Nephron progenitor cell (in vitro differentiated cells): ENCODE results near the gene CFHR5.

ENCODE experiments used
- DNase-seq: peaks from one replicate; pipeline ENCODE4 v3.0.0; 2021
- H3K27ac Mint-ChIP-seq: 2 replicates; pipeline ENCODE4 v1.8.0; 2021; ENCODE audit warnings: mild to moderate bottlenecking, moderate library complexity, mixed read lengths
- H3K27me3 Mint-ChIP-seq: 2 replicates; pipeline ENCODE4 v1.8.0; 2021; ENCODE audit warnings: mild to moderate bottlenecking, low read depth, mixed read lengths; ENCODE audit not compliant: poor library complexity
- H3K36me3 Mint-ChIP-seq: 2 replicates; pipeline ENCODE4 v1.8.0; 2021; ENCODE audit warnings: low read depth, mixed read lengths
- H3K4me1 Mint-ChIP-seq: 2 replicates; pipeline ENCODE4 v1.8.0; 2021; ENCODE audit warnings: mixed read lengths
- H3K4me3 Mint-ChIP-seq: 2 replicates; pipeline ENCODE4 v1.8.0; 2021; ENCODE audit warnings: mild to moderate bottlenecking, moderate library complexity, mixed read lengths
- H3K9me3 Mint-ChIP-seq: 2 replicates; pipeline ENCODE4 v1.8.0; 2021; ENCODE audit warnings: mild to moderate bottlenecking, moderate library complexity, mixed read lengths
- CTCF ChIP-seq: fragments of 200-600 bp; sonication (generic); IDR thresholded peaks from 2 replicates; pipeline ENCODE4 v1.5.0; 2021; ENCODE audit warnings: antibody characterized with exemption

Gene CFHR5

GRCh38 chr1:196993916-196994315 lies 16.6 kb downstream of the CFHR5 start:
- no peak for TF ChIP-seq CTCF
- Mint-ChIP-seq H3K36me3 (no peaks in the 10 kb centered on the region), H3K9me3 (peaks cover 27% of the 10 kb centered on the region), H3K4me3 (no peak overlapping the region), H3K27ac (no peak overlapping the region), H3K4me1 (peaks cover 11% of the 10 kb centered on the region), H3K27me3 (peaks cover 3% of the 10 kb centered on the region)
- DNase-seq: no peak

GRCh38 chr1:196997423-196997822 lies 20.1 kb downstream of the CFHR5 start:
- no peak overlapping the region for H3K4me3 Mint-ChIP-seq
- H3K27ac Mint-ChIP-seq: no peak overlapping the region
- H3K4me1 Mint-ChIP-seq: peaks cover 2% of the 10 kb centered on the region
- TF ChIP-seq CTCF: no peak
- H3K9me3 Mint-ChIP-seq: peaks cover under 1% of the 10 kb centered on the region
- no peaks in the 10 kb centered on the region for H3K36me3 Mint-ChIP-seq
- H3K27me3 Mint-ChIP-seq: no peaks in the 10 kb centered on the region
- DNase-seq: no peak

GRCh38 chr1:197001828-197002227 lies 24.5 kb downstream of the CFHR5 start:
- no peak for DNase-seq
- H3K27ac Mint-ChIP-seq: no peak overlapping the region
- TF ChIP-seq CTCF: no peak
- no peaks in the 10 kb centered on the region for H3K27me3 Mint-ChIP-seq
- H3K9me3 Mint-ChIP-seq: no peaks in the 10 kb centered on the region
- no peaks in the 10 kb centered on the region for H3K4me1 Mint-ChIP-seq
- no peaks in the 10 kb centered on the region for H3K36me3 Mint-ChIP-seq
- H3K4me3 Mint-ChIP-seq: no peak overlapping the region

- H3K36me3 Mint-ChIP-seq: no peaks in the 10 kb centered on the region
- no peak overlapping the region for H3K27ac Mint-ChIP-seq
- H3K4me3 Mint-ChIP-seq: no peak overlapping the region
- H3K27me3 Mint-ChIP-seq: no peaks in the 10 kb centered on the region
- TF ChIP-seq CTCF: no peak
- no peaks in the 10 kb centered on the region for H3K9me3 Mint-ChIP-seq
- no peaks in the 10 kb centered on the region for H3K4me1 Mint-ChIP-seq
- no peak for DNase-seq
Observed at GRCh38 chr1:197003132-197003531, 25.8 kb downstream of the CFHR5 start.

GRCh38 chr1:197008861-197009260 lies 31.5 kb downstream of the CFHR5 start:
- H3K9me3 Mint-ChIP-seq: peaks cover 20% of the 10 kb centered on the region
- H3K4me3 Mint-ChIP-seq: no peak overlapping the region
- no peak for DNase-seq
- H3K27me3 Mint-ChIP-seq: no peaks in the 10 kb centered on the region
- no peaks in the 10 kb centered on the region for H3K36me3 Mint-ChIP-seq
- peak overlapping the region; percentile 1 for H3K27ac Mint-ChIP-seq
- no peak for TF ChIP-seq CTCF
- no peaks in the 10 kb centered on the region for H3K4me1 Mint-ChIP-seq

- H3K36me3 Mint-ChIP-seq: no peaks in the 10 kb centered on the region
- H3K4me1 Mint-ChIP-seq: no peaks in the 10 kb centered on the region
- no peak for DNase-seq
- H3K27me3 Mint-ChIP-seq: no peaks in the 10 kb centered on the region
- H3K4me3 Mint-ChIP-seq: no peak overlapping the region
- no peak for TF ChIP-seq CTCF
- no peak overlapping the region for H3K27ac Mint-ChIP-seq
- peaks cover 20% of the 10 kb centered on the region for H3K9me3 Mint-ChIP-seq
Observed at GRCh38 chr1:197011614-197012013, 34.3 kb downstream of the CFHR5 start.
